ENCODE data around the gene MPV17. TPM values are rescaled to one million over a fixed set of nuclear protein-coding genes. Genes with fewer than 3 reads are reported as not detected.

MPV17 gene
- total RNA-seq (2022) (77.4 and 84.5 TPM in 2 replicates), Bru-seq, nascent RNA (percentile 72 among the genes with signal in this experiment), BruChase-seq, experiment 1, labeled RNA remaining after a 6-hour chase (percentile 80 among the genes with signal in this experiment), BruChase-seq, experiment 2, labeled RNA remaining after a 2-hour chase (percentile 85 among the genes with signal in this experiment)
- long read RNA-seq, transcript MPV17-201 (7 exons, 998 nt), result minor isoform, 9 of 107 reads
- long read RNA-seq, transcript MPV17-203 (8 exons, 1,005 nt), result major isoform, 50 of 107 reads
- long read RNA-seq, partial matches to known transcripts, result 2 of 107 reads
- long read RNA-seq, other reads (novel, unspliced or antisense), result 37 of 107 reads

- TSS peak; percentile 97 for BruUV-seq (replicated peaks)
- Mint-ChIP-seq H3K27ac (ENCODE audit: unreplicated experiment) (peak within 1 kb of the TSS; percentile 96), H3K9me3 (ENCODE audit: low read depth, unreplicated experiment) (no peaks in the 10 kb centered on the region), H3K36me3 (ENCODE audit: insufficient read depth, unreplicated experiment) (peaks cover 53% of the 10 kb centered on the region), H3K27me3 (ENCODE audit: unreplicated experiment) (no peaks in the 10 kb centered on the region), H3K4me3 (ENCODE audit: low read depth, unreplicated experiment) (peak within 1 kb of the TSS; percentile 91), H3K4me1 (ENCODE audit: low read depth, unreplicated experiment) (peaks cover 20% of the 10 kb centered on the region)
- intact Hi-C loops (cut with micrococcal nuclease; ENCODE audit: unreplicated experiment), result loop anchor here (5.0 kb wide), 1 partner anchor 34 kb away; the partner anchor contains the start of gene GTF3C2
- TF ChIP-seq CTCF (IDR thresholded peaks at IDR 0.05; ENCODE audit: unreplicated experiment), result no peak
- peak; percentile 93 for DNase-seq
- CTCF ChIA-PET, result interaction anchor here (0.6 to 1.2 kb wide), 2 partner anchors 19 to 30 kb away, joined by 3 read pairs; no protein-coding TSS in a partner anchor
Measured at GRCh38 chr2:27322766-27323595, at the start of gene MPV17. Gene MPV17 (minus strand): TSS chr2:27323097. CDS start chr2:27322517, 580 bp downstream.

- Mint-ChIP-seq H3K9me3 (ENCODE audit: low read depth, unreplicated experiment) (no peaks in the 10 kb centered on the region), H3K27ac (ENCODE audit: unreplicated experiment) (peak overlapping the region; percentile 87), H3K4me3 (ENCODE audit: low read depth, unreplicated experiment) (peak overlapping the region; percentile 83), H3K4me1 (ENCODE audit: low read depth, unreplicated experiment) (peaks cover 17% of the 10 kb centered on the region), H3K27me3 (ENCODE audit: unreplicated experiment) (no peaks in the 10 kb centered on the region), H3K36me3 (ENCODE audit: insufficient read depth, unreplicated experiment) (peaks cover 63% of the 10 kb centered on the region)
- BruUV-seq (replicated peaks), result no TSS peak
- CTCF ChIA-PET, result interaction anchor here (0.7 kb wide), 1 partner anchor 525 kb away, joined by 3 read pairs; no protein-coding TSS in a partner anchor
- intact Hi-C loops (cut with micrococcal nuclease; ENCODE audit: unreplicated experiment), result loop anchor here (1.0 kb wide), 1 partner anchor 50 kb away; no protein-coding TSS in a partner anchor
- peak; percentile 32 for DNase-seq
- TF ChIP-seq CTCF (IDR thresholded peaks at IDR 0.05; ENCODE audit: unreplicated experiment), result no peak
Measured at GRCh38 chr2:27370816-27371620, 48.1 kb upstream of the MPV17 start.

GRCh38 chr2:27370026-27370815 is 47.3 kb upstream of the MPV17 start, which contains the start of the genes EIF2B4 and SNX17:
Gene EIF2B4 (minus strand): TSS chr2:27370338. CDS start chr2:27370314, 24 bp downstream.
Gene SNX17 (plus strand): TSS chr2:27370616. CDS start chr2:27370744, 128 bp downstream.
- peak; percentile 99 for DNase-seq
- H3K36me3 Mint-ChIP-seq (ENCODE audit: insufficient read depth, unreplicated experiment), result peaks cover 63% of the 10 kb centered on the region
- H3K27me3 Mint-ChIP-seq (ENCODE audit: unreplicated experiment), result no peaks in the 10 kb centered on the region
- no peaks in the 10 kb centered on the region for H3K9me3 Mint-ChIP-seq (ENCODE audit: low read depth, unreplicated experiment)
- intact Hi-C loops (cut with micrococcal nuclease; ENCODE audit: unreplicated experiment), result loop anchor here (1.0 kb wide), 1 partner anchor 49 kb away; no protein-coding TSS in a partner anchor
- H3K4me3 Mint-ChIP-seq (ENCODE audit: low read depth, unreplicated experiment), result peak within 1 kb of the TSS; percentile 83
- CTCF ChIA-PET, result interaction anchor here (0.6 to 1.1 kb wide), 2 partner anchors 10 to 824 kb away, joined by 4 read pairs; no protein-coding TSS in a partner anchor
- H3K4me1 Mint-ChIP-seq (ENCODE audit: low read depth, unreplicated experiment), result peaks cover 17% of the 10 kb centered on the region
- TF ChIP-seq CTCF (IDR thresholded peaks at IDR 0.05; ENCODE audit: unreplicated experiment), result peak; percentile 55
- no TSS peak for BruUV-seq (replicated peaks)
- H3K27ac Mint-ChIP-seq (ENCODE audit: unreplicated experiment), result peak within 1 kb of the TSS; percentile 87

Data from Calu3 (cell line).